MM.1S (cell line): ENCODE data around the gene TMEM59L.

ENCODE experiments used
- DNase-seq: peaks from one replicate; pipeline ENCODE4 v3.0.0-alpha.2; 2015
- H2AFZ ChIP-seq: fragments of 300-600 bp; sonication (generic); 2 replicates; pipeline ENCODE4 v1.6.0; 2016; ENCODE audit warnings: antibody characterized with exemption, low read length
- H3F3A ChIP-seq: fragments of 300-600 bp; sonication (generic); 2 replicates; pipeline ENCODE4 v1.6.1; 2016; ENCODE audit warnings: mild to moderate bottlenecking, antibody characterized with exemption, low read length, moderate library complexity, mixed read lengths; ENCODE audit not compliant: insufficient read depth
- H3K27ac ChIP-seq: fragments of 300-600 bp; sonication (generic); 2 replicates; pipeline ENCODE4 v1.5.1; 2016; ENCODE audit warnings: mild to moderate bottlenecking, low read length
- H3K27me3 ChIP-seq: fragments of 300-600 bp; sonication (generic); replicated peaks from 2 replicates; pipeline ENCODE4 v1.6.0; 2016; ENCODE audit warnings: low read length; ENCODE audit not compliant: insufficient read depth
- H3K36me3 ChIP-seq: fragments of 300-600 bp; sonication (generic); replicated peaks from 2 replicates; pipeline ENCODE4 v1.6.1; 2016; ENCODE audit warnings: mild to moderate bottlenecking, low read length, mixed read lengths; ENCODE audit not compliant: insufficient read depth
- H3K4me1 ChIP-seq: fragments of 300-600 bp; sonication (generic); 2 replicates; pipeline ENCODE4 v1.6.1; 2016; ENCODE audit warnings: low read length, mixed read lengths
- H3K4me2 ChIP-seq: fragments of 300-600 bp; sonication (generic); 2 replicates; pipeline ENCODE4 v1.6.0; 2016; ENCODE audit warnings: low read depth, low read length
- H3K4me3 ChIP-seq: fragments of 300-600 bp; sonication (generic); 2 replicates; pipeline ENCODE4 v1.5.1; 2016; ENCODE audit warnings: low read length, mixed read lengths
- H3K79me2 ChIP-seq: fragments of 300-600 bp; sonication (generic); 2 replicates; pipeline ENCODE4 v1.6.1; 2016; ENCODE audit warnings: mixed run types, low read length, mixed read lengths
- H3K9ac ChIP-seq: fragments of 300-600 bp; sonication (generic); 2 replicates; pipeline ENCODE4 v1.6.1; 2016; ENCODE audit warnings: low read length, mixed read lengths
- H3K9me2 ChIP-seq: fragments of 300-600 bp; sonication (generic); replicated peaks from 2 replicates; pipeline ENCODE4 v1.6.1; 2016; ENCODE audit warnings: mild to moderate bottlenecking, low read length, mixed read lengths; ENCODE audit not compliant: insufficient read depth
- H3K9me3 ChIP-seq: fragments of 300-600 bp; sonication (generic); replicated peaks from 2 replicates; pipeline ENCODE4 v1.6.1; 2016; ENCODE audit warnings: mild to moderate bottlenecking, low read length, mixed read lengths; ENCODE audit not compliant: insufficient read depth
- H4K20me1 ChIP-seq: fragments of 300-600 bp; sonication (generic); 2 replicates; pipeline ENCODE4 v1.6.1; 2016; ENCODE audit warnings: mild to moderate bottlenecking, low read length, moderate library complexity, mixed read lengths; ENCODE audit not compliant: insufficient read depth
- CTCF ChIP-seq: fragments of 300-600 bp; sonication (generic); IDR thresholded peaks from 2 replicates; pipeline ENCODE4 v1.5.1; 2016; ENCODE audit warnings: antibody characterized with exemption, low read length, mixed read lengths
- EZH2 ChIP-seq: fragments of 300-600 bp; sonication (generic); optimal IDR thresholded peaks from 2 replicates; pipeline ENCODE3; 2017; ENCODE audit warnings: low read depth, mild to moderate bottlenecking, antibody characterized with exemption, low read length, mixed read lengths
- EZH2phosphoT487 ChIP-seq: fragments of 300-600 bp; sonication (generic); IDR thresholded peaks from 2 replicates; pipeline ENCODE4 v1.6.1; 2018; ENCODE audit warnings: antibody characterized with exemption, low read length

TMEM59L gene

GRCh38 chr19:18667531-18668251 lies 55.0 kb downstream of the TMEM59L start:
- Histone ChIP-seq H3K79me2 (no peaks in the 10 kb centered on the region), H3F3A (no peaks in the 10 kb centered on the region), H3K4me3 (no peak overlapping the region), H3K9me3 (no peaks in the 10 kb centered on the region), H3K27ac (no peak overlapping the region), H3K27me3 (no peaks in the 10 kb centered on the region), H3K4me2 (no peak overlapping the region), H4K20me1 (no peaks in the 10 kb centered on the region), H3K9ac (no peak overlapping the region), H3K9me2 (no peaks in the 10 kb centered on the region), H3K36me3 (no peaks in the 10 kb centered on the region; the same call in 1 of the 2 replicates), H3K4me1 (no peaks in the 10 kb centered on the region), H2AFZ (no peak overlapping the region)
- no peak for TF ChIP-seq EZH2phosphoT487
- no peak for TF ChIP-seq CTCF
- no peak for TF ChIP-seq EZH2
- DNase-seq: no peak

GRCh38 chr19:18668252-18668631 lies 55.6 kb downstream of the TMEM59L start:
- Histone ChIP-seq H3F3A (no peaks in the 10 kb centered on the region), H2AFZ (no peak overlapping the region), H3K27ac (no peak overlapping the region), H3K36me3 (no peaks in the 10 kb centered on the region; the same call in 1 of the 2 replicates), H3K4me3 (no peak overlapping the region), H3K9ac (no peak overlapping the region), H3K9me2 (no peaks in the 10 kb centered on the region), H3K79me2 (no peaks in the 10 kb centered on the region), H3K27me3 (no peaks in the 10 kb centered on the region), H3K4me2 (no peak overlapping the region), H3K4me1 (no peaks in the 10 kb centered on the region), H3K9me3 (no peaks in the 10 kb centered on the region), H4K20me1 (no peaks in the 10 kb centered on the region)
- TF ChIP-seq EZH2phosphoT487 (no peak), CTCF (no peak), EZH2 (no peak)
- no peak for DNase-seq

- TF ChIP-seq EZH2 (no peak), CTCF (no peak), EZH2phosphoT487 (no peak)
- Histone ChIP-seq H3K27ac (no peak overlapping the region), H3K4me1 (no peaks in the 10 kb centered on the region), H3K9me3 (no peaks in the 10 kb centered on the region), H3F3A (no peaks in the 10 kb centered on the region), H3K36me3 (no peaks in the 10 kb centered on the region; the same call in 1 of the 2 replicates), H3K4me2 (no peak overlapping the region), H2AFZ (no peak overlapping the region), H3K79me2 (no peaks in the 10 kb centered on the region), H3K9ac (no peak overlapping the region), H4K20me1 (no peaks in the 10 kb centered on the region), H3K4me3 (no peak overlapping the region), H3K27me3 (no peaks in the 10 kb centered on the region), H3K9me2 (no peaks in the 10 kb centered on the region)
- no peak for DNase-seq
These were observed 56.3 kb downstream of the TMEM59L start for GRCh38 chr19:18668744-18669523.
